HuH-7 (cell line): Measurements from ENCODE around the gene MLST8.

Source experiments
- DNase-seq: peaks from one replicate; pipeline ENCODE4 v3.0.0; 2011; ENCODE audit warnings: low spot score

MLST8 gene

DNA sequence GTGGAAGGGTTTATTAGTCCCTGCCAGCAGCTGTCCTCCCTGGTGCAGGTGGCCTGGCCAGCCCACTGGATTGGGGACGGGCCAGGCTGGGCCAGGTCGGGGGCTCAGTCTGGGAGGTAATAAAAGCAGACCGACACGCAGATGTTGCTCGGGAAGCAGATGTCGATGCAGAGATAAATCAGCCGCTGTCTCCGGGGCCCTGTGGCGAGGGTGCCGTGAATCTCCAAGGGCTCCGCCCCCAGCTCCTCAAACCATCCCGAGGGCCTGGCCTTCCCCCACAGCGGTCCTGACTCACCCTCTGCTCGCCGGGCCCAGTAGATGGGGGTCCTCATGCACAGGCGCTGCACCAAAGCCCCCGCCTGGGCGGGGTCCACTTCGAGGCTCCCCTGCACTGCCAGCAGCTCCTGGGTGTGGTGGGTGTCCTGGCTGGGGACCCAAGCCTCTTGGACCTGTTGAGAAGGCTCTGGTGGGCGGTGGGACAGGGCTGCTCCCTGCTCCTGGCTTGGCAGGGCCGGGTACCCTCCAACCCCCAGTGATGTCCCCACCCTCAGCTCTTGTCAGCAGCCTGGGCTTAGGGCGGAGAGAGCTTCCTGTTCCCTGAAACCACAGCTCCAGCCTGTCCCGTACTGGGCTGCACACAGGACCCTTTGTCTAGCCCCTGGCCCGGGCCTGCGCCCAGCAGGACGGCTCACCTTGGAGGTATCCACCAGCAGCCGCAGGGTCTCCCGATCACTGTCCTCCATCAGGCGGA, 4.2 kb downstream of the MLST8 start:
- no peak for DNase-seq

DNA sequence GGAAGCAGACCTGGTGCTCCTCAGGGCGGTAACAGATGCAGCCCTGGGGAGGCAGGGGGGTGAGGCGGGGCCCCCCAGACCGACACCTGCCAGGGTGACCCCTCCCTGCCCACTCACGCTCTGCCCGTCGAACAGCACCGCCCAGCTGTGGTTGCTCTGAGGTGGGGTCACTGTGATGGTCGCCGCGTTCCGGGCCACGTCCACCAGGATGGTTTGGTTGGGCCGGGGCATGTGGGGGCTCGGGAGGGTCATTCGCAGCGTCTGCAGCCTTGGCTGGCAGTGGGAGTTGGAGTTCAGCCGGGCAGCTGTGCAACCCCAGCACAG, 4.7 kb downstream of the MLST8 start:
- DNase-seq, result no peak

DNA sequence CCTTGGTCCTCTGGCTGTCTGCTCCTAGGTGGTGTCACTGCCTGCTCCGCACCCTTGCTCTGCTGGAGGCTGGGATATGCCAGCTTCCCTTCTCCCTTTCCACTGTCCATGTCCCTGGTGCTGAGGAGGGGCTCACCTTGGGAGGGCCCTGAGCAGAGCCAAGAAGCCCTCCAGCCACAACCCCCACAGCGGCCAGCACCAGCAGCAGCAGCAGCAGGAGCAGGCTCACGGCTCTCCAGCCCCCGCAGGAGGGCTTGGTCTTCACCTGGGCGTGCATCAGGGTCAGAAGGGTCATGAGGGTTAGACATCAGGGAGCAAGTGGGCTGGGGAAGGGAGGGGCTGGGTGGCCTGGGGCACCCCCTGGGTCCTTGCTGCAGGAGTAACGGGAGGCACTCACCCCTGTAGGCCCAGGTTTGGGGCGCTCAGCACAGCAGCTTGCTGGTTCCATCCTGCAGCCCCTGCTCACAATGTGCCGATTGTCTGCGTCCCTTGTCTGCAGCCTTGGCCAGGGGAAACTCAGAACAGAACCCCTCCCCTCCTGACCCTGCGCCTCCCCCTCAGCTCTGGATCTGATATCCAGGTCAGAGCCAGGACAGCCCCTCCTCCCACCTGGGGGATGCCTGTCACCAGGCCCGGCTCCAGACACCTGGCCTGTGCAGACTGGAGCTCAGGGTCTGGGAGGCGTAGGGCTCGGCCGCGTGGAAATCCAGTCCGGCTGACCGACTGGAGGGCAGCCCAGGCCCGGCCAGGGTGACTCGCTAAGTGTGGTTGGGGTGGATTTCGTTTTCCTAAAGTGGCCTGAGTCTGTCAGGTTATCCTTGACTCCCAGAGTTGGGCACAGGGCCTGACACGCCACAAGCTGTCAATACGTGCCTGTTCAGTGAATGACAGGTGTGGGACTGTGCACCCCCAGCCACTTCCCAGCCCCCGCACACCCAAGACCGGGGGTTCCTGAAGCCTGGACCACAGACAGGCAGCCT, 5.4 kb downstream of the MLST8 start, which contains the start of gene BRICD5:
TSS of gene BRICD5 (minus strand) at position 478 of the 980 bp plus-strand sequence. CDS start at position 448, 30 bp downstream.
- DNase-seq, result no peak

DNA sequence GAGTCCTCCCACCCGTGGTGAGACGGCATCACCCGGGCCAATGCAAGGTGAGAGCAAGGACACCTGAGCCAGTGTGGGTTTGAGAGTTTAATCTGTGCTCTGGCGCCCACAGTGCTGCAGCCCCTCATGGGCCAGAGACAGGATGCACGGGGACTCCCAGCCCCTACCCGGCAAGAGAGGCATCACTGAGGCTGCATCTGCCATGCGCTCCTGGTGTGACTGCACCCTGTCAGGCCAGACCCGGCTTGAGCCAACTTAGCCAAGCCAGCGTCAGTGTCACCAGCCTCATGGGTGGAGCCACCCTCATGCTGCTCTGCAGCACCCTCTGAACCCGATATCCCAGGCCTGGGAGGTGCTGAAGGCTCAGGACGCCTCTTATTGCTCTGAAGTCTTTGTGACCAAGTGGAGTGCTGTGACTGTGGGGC, 6.7 kb downstream of the MLST8 start:
- DNase-seq, result no peak

DNA sequence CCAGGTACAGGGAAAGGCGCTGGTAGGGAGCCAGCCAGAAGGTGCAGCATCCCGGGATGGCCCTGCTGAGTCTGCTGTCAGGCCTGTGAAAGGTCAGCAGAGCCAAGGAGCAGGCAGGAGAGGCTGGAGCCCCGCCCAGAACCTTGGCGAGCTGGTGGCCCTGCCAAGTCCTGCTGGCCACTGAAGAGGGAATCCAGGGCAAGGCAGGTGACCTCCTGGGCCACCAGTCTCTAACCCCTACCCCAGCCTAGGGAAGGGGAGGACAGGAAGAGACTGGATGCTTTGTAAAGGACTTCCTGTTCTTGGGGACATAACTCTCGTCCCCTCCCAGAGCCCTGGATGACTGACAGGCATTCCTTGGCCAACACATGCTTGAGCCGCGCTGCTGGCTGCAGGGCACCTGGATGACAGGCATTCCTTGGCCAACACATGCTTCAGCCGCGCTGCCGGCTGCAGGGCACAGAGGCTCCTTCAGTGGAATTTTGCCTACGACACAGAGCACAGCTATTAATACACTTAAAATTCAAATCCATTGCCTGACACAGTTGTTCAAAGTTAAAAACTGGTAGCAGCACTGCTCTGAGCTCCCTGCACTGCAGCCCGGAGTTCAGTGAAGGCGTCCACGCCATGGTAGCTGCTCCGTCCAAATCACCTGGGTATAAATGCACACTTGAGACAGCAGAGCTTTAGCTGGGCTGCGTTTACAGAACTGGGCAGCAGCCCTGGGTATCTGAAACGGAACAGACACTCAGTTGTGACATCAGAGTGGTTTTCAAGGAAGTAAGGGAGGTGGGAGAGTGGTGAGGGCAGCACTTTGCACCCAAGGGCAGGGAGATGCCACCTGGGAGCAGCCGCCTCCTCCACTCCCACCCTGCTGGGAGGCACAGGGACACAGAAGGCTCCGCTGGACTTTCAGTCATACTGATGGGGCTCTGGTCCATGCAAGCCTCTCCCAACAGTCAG, 7.4 kb downstream of the MLST8 start:
- DNase-seq, result no peak

DNA sequence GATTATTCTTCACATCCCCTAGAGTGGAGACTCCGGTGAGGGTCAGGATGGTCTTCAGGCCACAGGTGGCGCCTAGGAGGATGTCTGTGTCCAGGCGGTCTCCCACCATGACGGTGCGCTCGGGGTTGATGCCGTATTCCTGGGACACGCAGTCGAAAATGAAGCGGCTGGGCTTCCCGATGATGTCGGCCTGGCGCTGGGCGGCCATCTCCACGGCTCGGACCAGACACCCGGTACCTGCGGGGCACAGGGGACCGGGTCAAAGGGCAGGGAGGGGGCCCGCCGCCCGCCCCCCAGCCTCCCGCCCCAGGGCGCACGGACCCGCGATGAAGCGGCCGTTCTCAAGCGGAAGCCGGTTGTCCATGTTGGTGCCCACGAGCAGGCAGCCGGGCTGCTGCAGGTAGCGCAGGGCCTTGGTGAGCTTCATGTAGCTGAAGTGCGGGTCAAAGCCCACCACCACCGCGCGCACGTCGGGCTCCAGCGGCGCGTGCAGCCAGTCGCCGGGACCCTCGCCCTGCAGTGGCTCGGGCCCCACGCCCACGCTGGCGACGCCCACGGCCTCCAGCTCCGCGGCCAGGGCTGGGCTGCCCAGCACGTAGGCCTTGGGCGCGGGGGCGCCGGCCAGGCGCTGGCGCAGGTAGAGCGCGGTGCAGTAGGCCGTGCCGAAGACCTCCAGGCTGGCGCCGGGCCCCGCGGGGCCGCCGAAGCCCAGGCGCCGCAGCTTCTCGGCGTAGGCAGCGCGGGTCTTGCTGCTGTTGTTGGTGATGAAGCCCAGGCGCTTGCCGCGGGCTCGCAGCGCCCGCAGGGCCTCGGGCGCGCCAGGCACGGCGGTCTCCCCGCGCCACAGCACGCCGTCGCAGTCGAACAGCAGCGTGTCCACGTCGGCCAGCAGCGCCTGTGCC, 8.8 kb downstream of the MLST8 start:
- no peak for DNase-seq

DNA sequence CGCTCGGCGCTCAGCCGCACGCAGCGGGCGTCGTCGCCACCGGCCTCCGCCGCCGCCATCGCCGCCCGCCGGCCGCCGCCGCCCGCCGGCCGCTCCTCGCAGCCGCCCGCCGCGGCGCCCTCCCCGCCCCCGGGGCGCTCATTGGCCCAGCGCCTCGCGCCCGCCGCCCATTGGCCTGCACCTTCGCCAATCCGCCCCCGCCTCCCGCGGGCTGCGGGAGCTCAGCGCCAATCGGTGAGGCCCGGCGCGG, 9.4 kb downstream of the MLST8 start, which contains the start of gene PGP:
TSS of gene PGP (minus strand) at position 122 of the 250 bp plus-strand sequence. CDS start at position 59, 63 bp downstream.
- DNase-seq, result no peak

DNA sequence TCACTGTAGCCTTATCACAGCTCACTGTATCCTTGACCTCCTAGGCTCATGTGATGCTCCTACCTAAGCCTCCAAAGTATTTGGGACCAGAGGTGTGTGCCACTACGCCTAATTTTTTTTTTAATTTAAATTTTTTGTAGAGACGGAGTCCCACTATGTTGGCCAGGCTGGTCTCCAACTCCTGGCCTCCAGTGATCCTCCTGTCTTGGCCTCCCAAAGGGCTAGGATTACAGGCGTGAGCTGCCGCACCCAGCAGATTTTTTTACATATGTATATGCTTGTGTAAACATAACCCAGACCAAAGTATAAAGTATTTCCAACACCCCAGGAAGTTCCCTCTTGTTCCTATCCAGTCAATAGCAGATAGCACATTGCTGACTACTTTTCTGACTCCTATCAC, 11.1 kb downstream of the MLST8 start:
- DNase-seq, result no peak

DNA sequence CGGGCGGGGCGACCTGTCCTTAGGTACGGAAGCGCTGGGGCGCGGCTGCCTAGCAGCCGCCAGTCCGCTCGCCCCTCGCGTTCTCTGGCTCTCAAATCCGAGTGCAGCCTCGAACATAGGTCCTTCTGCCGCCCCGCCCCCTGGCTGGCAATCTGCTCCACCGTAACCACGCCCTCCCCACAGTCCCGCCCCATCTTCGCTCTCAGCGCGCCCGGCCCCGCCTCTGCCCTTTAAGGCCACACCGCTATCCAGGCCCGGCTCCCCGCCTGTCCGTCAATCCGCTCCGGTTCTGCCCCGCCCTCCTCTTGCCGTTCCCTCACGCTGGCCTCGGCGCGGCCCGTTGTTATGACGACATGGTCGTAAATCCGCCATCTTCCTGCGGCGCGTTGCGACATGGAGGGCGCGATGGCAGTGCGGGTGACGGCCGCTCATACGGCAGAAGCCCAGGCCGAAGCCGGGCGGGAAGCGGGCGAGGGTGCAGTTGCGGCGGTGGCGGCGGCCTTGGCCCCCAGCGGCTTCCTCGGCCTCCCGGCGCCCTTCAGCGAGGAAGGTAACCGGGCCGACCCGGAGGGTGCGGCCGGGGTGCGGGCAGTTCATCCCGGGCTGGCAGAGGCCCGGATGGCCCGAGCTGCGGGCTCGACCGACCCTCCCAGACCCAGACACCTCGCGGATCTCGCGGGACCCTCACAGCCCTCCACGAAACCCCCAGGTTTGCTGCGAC, 18.1 kb downstream of the MLST8 start, which contains the start of gene E4F1:
TSS of gene E4F1 (plus strand) at position 371 of the 721 bp plus-strand sequence. CDS start at position 394, 23 bp downstream.
- DNase-seq, result peak; percentile 97

DNA sequence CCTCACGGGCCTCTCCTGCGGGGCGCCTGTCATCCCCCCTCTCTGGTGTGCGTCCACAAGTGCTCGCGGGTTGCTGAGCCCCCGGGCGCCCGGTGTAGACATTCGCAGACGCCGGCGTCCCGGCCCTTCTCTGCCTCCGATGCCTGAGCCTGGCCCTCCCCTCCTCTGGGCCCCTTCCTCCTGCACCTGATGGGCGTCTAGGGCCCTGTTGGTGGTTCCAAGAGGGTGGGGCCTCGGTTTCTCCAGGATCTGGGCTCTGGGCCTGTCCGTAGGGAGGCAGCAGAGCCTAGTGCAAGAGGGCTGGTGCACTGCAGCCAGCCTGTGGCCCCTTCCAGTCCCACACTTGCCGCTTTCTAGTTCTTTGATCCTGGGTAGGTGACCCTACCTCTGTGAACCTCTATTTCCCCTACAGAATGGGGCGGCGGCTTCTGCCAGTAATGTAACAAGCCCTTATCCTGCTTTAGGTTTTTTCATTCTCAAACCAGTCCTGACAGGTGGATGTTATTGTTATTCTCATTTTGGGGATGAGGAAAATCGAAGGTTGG, 18.8 kb downstream of the MLST8 start:
- peak; percentile 70 for DNase-seq

DNA sequence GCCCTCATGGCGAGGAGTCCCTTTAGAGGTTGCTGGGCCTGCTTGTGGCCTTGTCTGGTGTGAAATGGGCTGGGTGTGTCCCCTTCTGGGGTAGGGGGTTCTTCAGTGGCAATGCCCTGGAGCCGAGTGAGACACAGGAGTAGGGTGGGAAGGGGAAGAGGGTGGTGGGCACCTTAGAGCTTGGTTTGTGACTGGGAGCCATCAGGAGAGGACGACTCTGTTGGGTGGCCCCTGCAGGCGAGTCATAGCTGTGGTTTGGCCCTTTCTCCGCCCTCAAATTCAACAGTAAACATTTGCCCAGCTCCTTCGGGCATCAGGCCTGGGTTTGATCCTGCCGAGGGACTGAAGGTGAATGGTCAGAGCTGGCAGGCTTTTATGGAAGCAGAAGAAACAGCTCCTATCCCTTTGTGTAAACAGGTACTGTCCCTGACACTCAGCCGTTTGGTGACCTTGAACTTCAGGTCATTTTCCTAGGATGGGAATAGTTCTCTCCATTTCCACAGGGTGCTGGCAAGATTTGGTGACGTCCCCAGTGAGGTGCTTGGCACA, 21.1 kb downstream of the MLST8 start:
- no peak for DNase-seq

DNA sequence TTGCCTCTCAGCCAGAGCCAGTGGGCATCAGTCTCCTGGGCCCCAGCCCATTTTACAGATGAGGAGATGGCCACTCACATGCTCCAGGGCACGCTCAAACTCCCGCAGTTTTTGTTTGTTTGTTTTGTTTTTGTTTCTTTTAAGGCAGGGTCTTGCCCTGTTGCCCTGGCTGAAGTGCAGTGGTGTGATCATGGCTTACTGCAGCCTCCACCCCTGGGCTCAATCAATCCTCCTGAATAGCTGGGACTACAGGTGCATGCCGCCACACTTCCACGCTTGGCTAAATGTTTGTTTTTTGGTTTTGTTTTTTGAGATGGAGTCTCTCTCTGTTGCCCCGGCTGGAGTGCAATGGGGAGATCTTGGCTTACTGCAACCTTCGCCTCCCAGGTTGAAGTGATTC, 21.7 kb downstream of the MLST8 start:
- no peak for DNase-seq

DNA sequence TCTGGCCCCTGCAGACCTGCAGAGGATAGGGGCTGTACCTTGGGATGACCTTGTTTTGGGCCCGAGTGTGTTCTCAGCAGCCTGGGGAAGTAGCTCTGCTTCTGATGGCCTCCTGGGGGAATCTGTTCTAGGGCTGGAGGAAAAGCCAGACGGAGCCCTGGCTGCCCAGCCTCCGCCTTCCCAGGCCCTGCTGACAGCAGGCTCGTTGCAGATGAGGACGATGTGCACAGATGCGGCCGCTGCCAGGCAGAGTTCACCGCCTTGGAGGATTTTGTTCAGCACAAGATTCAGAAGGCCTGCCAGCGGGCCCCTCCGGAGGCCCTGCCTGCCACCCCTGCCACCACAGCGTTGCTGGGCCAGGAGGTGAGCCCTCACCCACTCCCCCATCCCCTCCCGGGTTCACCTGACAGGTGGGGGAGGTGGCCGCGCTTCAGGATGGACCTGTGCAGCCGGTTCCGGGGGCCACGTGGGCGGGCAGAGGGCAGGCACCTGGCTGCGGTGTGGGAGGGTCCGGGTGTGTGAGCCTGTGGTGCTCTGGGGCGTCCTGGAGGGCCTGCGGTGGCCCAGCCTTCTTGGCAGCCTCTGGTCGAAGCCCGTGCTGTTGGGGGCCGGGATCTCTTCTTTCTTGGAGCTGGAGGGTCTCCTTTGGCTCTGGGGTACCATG, 23.0 kb downstream of the MLST8 start:
- no peak for DNase-seq

DNA sequence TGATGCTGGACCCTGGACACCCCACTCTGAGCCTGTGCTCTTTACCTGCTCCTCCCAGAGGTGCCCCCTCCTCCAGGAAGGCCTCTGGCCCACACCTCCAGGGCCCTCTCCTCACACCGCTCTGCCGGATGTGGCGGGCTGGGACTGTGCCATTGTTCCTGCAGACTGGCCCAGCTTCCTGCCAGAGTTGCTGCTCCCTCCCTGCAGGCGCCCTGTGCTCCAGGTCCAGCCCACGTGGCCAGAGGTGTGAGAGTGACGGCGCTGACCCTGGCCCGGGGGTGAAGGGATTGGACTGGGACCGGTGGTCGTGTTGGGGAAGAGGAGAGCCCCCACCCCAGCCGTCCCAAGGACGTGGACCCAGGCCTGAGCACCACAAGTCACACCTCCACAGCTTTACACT, 23.8 kb downstream of the MLST8 start:
- no peak for DNase-seq

DNA sequence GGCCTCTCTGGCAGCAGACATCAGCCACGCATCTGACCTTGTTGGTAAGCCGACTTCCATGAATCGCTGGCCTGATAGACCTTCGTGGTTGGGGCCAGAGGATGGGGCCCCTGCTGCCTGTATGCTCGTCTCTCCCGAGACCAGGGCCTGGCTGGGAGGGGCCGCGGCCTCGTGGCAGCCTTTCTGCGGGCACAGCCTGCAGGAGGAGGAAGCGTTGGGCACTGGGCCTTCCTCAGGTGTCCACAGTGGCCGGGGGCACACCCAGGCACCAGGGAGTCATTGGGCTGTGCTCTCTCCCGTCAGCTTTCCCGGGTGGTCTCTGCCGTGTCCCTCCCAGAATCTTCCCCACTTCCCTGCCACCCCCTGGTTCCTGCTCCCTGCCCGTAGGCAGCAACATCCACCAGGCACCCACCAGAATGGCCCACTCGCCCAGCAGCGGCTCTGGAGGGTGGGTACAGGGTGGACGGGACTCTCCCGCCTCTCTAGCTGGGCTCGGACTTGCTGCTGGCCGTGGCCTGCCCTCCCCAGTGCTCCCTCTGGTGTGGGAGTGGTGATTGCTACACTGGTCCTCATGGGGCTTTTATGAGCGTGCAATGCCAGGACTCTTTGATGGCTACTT, 24.5 kb downstream of the MLST8 start:
- DNase-seq, result no peak

DNA sequence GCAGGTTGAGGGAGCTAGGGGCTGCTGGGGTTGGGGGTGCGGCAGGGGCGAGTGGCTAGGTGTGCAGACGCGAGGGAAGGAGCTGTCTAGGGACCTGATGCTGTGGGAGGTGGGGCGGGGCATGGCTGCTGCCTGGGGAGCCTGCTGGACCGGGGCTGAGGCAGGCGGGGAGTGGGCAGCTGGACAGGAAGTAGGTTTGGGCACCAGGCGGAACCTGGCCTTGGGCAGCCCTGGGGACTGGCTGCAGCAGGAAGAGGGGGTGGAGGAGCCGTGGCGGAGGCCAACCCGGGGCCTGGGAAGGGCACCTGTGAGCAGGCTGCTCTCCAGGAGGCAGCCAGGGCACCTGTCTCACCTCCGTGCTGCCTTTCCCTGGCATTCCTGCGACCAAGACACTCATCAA, 25.1 kb downstream of the MLST8 start:
- DNase-seq, result no peak

DNA sequence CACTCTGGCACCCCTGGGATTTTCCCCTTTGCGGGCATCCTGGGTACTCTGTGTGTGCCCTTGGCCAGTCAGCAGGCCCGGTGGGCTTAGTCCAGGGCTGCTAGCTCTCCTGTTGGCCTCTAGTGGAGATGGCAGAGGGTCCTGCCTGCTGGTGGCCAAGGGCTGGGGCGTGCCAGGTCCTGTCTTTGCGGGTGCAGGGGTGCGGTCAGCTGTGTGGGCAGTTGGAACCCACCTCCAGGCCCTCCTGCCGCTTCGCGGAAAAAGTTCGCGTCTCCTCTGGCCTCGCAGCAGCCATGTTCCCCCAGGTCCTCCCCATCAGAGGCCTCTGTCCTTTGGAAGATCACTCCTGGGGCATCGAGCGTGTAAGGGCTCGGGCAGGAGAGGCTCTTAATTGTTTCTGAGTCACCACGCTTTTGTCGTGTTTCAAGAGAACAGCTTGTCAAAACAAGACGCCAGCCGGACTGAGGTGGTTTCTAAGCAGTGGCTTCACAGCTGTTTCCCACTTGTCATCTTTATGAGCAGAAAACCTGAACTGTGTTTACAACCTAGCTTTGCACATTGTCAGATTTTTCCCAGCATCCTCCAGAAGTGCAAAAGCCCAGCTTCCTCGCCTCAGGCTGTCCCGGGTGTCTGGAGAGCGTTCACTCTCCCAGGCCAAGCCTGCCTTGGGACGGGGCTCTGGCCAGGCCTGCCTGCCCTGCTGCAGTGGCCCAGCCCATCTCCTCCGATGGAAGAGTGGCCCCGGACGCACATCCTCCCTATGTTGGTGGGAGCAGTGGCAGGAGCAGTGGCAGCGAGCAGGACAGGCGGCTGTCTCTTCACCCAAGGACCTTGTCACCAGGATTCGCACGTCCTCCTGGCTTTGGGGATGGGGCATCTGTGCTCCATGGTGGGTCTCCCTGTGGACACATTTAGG, 26.0 kb downstream of the MLST8 start:
- no peak for DNase-seq
